OCI-M2 (cell line): ENCODE results near the gene IFI6.
"Not testable (repeated sequence)": the region's sequence is repeated elsewhere in the genome, so short reads cannot be mapped to it uniquely, and the experiment has no call there.

Source experiments
- DNase-seq: peaks from one replicate; lab custom pipeline; 2025; ENCODE audit not compliant: unreplicated experiment; lab: John Stamatoyannopoulos, UW

The IFI6 gene

GRCh38 chr1:27671964-27672749, at the start of gene IFI6:
Gene IFI6, minus strand, starts transcription at chr1:27672192. Its CDS starts 2,878 bp downstream, at chr1:27669314.
- peak; percentile 84 for DNase-seq

- no peak for DNase-seq
Observed at GRCh38 chr1:27719286-27720251, 47.6 kb upstream of the IFI6 start.

GRCh38 chr1:27716262-27716895, 44.4 kb upstream of the IFI6 start:
- DNase-seq = no peak

GRCh38 chr1:27713869-27714513, 42.0 kb upstream of the IFI6 start:
- no peak for DNase-seq

- DNase-seq = no peak
Observed at GRCh38 chr1:27713139-27713725, 41.2 kb upstream of the IFI6 start.

GRCh38 chr1:27710574-27710973, 38.6 kb upstream of the IFI6 start:
- no peak for DNase-seq

- no peak for DNase-seq
Observed at GRCh38 chr1:27705545-27705944, 33.6 kb upstream of the IFI6 start.

- DNase-seq = no peak
Observed at GRCh38 chr1:27704958-27705357, 33.0 kb upstream of the IFI6 start.

- DNase-seq = not testable (repeated sequence)
Observed at GRCh38 chr1:27696835-27697234, 24.8 kb upstream of the IFI6 start.

- no peak for DNase-seq
Observed at GRCh38 chr1:27690183-27690582, 18.2 kb upstream of the IFI6 start.

GRCh38 chr1:27689423-27690173, 17.6 kb upstream of the IFI6 start:
- DNase-seq = no peak

- no peak for DNase-seq
Observed at GRCh38 chr1:27687906-27688305, 15.9 kb upstream of the IFI6 start.

GRCh38 chr1:27686223-27686990, 14.4 kb upstream of the IFI6 start:
- no peak for DNase-seq

- DNase-seq = no peak
Observed at GRCh38 chr1:27684176-27684575, 12.2 kb upstream of the IFI6 start.

GRCh38 chr1:27682351-27682944, 10.5 kb upstream of the IFI6 start:
- no peak for DNase-seq

- not testable (repeated sequence) for DNase-seq
Observed at GRCh38 chr1:27681580-27681979, 9.6 kb upstream of the IFI6 start.

- not testable (repeated sequence) for DNase-seq
Observed at GRCh38 chr1:27680225-27680791, 8.3 kb upstream of the IFI6 start.

GRCh38 chr1:27678747-27679146, 6.8 kb upstream of the IFI6 start:
- DNase-seq = no peak
